ENCODE measurements around the gene C3. TPM values are rescaled to one million over a fixed set of nuclear protein-coding genes. Genes with fewer than 3 reads are reported as not detected.

The C3 gene
- total and polyA plus RNA-seq, 2 of the 13 experiments (the other 11 are each of a cell fraction or from before 2014, with no cell fraction given): 1,455 to 6,272 TPM

DNA sequence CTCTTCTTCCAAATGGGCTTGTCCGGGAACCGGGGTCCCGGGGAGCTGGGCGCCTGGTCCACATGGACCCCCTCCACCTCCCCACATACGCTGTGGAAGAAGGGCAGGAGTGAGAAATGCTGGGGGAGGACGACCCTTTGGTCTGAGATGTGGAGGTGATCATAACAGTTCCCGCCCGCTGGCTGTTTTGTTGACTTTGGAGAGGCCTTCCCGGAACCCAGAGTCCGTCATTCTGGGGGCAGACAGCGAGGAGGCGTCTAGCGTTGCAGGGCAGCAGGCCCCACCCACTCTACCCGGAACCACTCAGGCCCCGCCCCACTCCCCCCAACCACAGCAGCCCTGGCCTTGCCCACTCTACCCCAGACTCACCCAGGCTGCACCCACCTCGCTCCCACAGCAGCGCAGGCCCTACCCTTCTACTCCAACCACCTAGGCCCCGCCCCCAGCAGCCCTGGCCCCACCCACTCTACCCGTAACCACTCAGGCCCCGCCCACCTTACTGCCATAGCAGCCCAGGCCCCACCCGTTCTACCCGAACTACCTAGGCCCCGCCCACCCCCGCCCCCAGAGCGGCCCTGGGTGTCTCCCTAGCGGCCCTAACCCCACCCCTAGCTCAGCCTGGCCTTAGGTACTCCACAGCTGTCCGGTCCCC is 9.8 kb upstream of the C3 start (continued):
- TF ChIP-seq, protein P1, sequence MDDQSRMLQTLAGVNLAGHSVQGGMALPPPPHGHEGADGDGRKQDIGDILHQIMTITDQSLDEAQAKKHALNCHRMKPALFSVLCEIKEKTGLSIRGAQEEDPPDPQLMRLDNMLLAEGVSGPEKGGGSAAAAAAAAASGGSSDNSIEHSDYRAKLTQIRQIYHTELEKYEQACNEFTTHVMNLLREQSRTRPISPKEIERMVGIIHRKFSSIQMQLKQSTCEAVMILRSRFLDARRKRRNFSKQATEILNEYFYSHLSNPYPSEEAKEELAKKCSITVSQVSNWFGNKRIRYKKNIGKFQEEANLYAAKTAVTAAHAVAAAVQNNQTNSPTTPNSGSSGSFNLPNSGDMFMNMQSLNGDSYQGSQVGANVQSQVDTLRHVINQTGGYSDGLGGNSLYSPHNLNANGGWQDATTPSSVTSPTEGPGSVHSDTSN (CRISPR knock-in tag; IDR thresholded peaks at IDR 0.05; ENCODE audit: borderline replicate concordance): no peak
- TF ChIP-seq, protein P2, sequence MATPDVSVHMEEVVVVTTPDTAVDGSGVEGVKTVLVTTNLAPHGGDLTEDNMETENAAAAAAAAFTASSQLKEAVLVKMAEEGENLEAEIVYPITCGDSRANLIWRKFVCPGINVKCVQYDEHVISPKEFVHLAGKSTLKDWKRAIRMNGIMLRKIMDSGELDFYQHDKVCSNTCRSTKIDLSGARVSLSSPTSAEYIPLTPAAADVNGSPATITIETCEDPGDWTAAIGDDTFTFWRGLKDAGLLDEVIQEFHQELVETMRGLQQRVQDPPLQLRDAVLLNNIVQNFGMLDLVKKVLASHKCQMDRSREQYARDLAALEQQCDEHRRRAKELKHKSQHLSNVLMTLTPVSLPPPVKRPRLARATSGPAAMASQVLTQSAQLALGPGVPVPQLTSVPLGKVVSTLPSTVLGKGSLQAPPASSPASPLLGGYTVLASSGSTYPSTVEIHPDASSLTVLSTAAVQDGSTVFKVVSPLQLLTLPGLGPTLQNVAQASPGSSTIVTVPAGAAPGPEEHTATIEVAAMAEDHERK (CRISPR knock-in tag; IDR thresholded peaks at IDR 0.05; ENCODE audit: low read depth): no peak
- TF ChIP-seq, protein P3, sequence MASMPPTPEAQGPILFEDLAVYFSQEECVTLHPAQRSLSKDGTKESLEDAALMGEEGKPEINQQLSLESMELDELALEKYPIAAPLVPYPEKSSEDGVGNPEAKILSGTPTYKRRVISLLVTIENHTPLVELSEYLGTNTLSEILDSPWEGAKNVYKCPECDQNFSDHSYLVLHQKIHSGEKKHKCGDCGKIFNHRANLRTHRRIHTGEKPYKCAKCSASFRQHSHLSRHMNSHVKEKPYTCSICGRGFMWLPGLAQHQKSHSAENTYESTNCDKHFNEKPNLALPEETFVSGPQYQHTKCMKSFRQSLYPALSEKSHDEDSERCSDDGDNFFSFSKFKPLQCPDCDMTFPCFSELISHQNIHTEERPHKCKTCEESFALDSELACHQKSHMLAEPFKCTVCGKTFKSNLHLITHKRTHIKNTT (CRISPR knock-in tag; IDR thresholded peaks at IDR 0.05): no peak
- TF ChIP-seq CBX1 (IDR thresholded peaks at IDR 0.05; ENCODE audit: low read depth) (no peak), CC2D1A (CRISPR knock-in tag; IDR thresholded peaks at IDR 0.05) (no peak), ASH2L (IDR thresholded peaks at IDR 0.05; ENCODE audit: insufficient read length, low read depth, low read length) (peak; percentile 80), IRF2 (CRISPR knock-in tag; IDR thresholded peaks at IDR 0.05) (peak; percentile 80; the same call in 1 of the 2 replicates), ZNF510 (CRISPR knock-in tag; IDR thresholded peaks at IDR 0.05; ENCODE audit: low read depth) (no peak), ZNF12 (CRISPR knock-in tag; IDR thresholded peaks at IDR 0.05) (peak; percentile 15; the same call in 1 of the 2 replicates), DR1 (CRISPR knock-in tag; IDR thresholded peaks at IDR 0.05) (no peak), ZNF788 (CRISPR knock-in tag; IDR thresholded peaks at IDR 0.05; ENCODE audit: borderline replicate concordance) (no peak; the same call in 1 of the 2 replicates), ZNF317 (CRISPR knock-in tag; IDR thresholded peaks at IDR 0.05) (no peak), TEAD2 (CRISPR knock-in tag; IDR thresholded peaks at IDR 0.05) (no peak), KDM2A (CRISPR knock-in tag; IDR thresholded peaks at IDR 0.05; ENCODE audit: borderline replicate concordance, low read depth) (peak; percentile 44; the same call in 1 of the 2 replicates), KLF12 (CRISPR knock-in tag; IDR thresholded peaks at IDR 0.05; ENCODE audit: borderline replicate concordance) (peak; percentile 82; the same call in 1 of the 2 replicates), ZNF672 (CRISPR knock-in tag; IDR thresholded peaks at IDR 0.05) (no peak), TBX2 (CRISPR knock-in tag; IDR thresholded peaks at IDR 0.05; ENCODE audit: borderline replicate concordance) (peak; percentile 66; the same call in 1 of the 2 replicates)
- TF ChIP-seq, protein P4, sequence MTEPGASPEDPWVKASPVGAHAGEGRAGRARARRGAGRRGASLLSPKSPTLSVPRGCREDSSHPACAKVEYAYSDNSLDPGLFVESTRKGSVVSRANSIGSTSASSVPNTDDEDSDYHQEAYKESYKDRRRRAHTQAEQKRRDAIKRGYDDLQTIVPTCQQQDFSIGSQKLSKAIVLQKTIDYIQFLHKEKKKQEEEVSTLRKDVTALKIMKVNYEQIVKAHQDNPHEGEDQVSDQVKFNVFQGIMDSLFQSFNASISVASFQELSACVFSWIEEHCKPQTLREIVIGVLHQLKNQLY (CRISPR knock-in tag; IDR thresholded peaks at IDR 0.05): no peak
- TF ChIP-seq, protein P5, sequence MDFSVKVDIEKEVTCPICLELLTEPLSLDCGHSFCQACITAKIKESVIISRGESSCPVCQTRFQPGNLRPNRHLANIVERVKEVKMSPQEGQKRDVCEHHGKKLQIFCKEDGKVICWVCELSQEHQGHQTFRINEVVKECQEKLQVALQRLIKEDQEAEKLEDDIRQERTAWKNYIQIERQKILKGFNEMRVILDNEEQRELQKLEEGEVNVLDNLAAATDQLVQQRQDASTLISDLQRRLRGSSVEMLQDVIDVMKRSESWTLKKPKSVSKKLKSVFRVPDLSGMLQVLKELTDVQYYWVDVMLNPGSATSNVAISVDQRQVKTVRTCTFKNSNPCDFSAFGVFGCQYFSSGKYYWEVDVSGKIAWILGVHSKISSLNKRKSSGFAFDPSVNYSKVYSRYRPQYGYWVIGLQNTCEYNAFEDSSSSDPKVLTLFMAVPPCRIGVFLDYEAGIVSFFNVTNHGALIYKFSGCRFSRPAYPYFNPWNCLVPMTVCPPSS (IDR thresholded peaks at IDR 0.05): no peak
- TF ChIP-seq, protein P6, sequence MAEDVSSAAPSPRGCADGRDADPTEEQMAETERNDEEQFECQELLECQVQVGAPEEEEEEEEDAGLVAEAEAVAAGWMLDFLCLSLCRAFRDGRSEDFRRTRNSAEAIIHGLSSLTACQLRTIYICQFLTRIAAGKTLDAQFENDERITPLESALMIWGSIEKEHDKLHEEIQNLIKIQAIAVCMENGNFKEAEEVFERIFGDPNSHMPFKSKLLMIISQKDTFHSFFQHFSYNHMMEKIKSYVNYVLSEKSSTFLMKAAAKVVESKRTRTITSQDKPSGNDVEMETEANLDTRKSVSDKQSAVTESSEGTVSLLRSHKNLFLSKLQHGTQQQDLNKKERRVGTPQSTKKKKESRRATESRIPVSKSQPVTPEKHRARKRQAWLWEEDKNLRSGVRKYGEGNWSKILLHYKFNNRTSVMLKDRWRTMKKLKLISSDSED (CRISPR knock-in tag; IDR thresholded peaks at IDR 0.05): no peak
- TF ChIP-seq, protein P7, sequence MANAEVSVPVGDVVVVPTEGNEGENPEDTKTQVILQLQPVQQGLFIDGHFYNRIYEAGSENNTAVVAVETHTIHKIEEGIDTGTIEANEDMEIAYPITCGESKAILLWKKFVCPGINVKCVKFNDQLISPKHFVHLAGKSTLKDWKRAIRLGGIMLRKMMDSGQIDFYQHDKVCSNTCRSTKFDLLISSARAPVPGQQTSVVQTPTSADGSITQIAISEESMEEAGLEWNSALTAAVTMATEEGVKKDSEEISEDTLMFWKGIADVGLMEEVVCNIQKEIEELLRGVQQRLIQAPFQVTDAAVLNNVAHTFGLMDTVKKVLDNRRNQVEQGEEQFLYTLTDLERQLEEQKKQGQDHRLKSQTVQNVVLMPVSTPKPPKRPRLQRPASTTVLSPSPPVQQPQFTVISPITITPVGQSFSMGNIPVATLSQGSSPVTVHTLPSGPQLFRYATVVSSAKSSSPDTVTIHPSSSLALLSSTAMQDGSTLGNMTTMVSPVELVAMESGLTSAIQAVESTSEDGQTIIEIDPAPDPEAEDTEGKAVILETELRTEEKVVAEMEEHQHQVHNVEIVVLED (CRISPR knock-in tag; IDR thresholded peaks at IDR 0.05; ENCODE audit: borderline replicate concordance): 0 out of 2 replicates have a peak, but pooled peaks have one; percentile 7
